Gastroesophageal sphincter (tissue), 3 donors: ENCODE measurements around the gene RBKS.

Experiments used
- EP300 ChIP-seq: sonication (generic); formaldehyde crosslinking; IDR thresholded peaks from one replicate; pipeline ENCODE4 v1.6.1; 2017; ENCODE audit warnings: antibody characterized with exemption, mild to moderate bottlenecking
- POLR2A ChIP-seq, 2 donors: fragments of 450-650 bp; IDR thresholded peaks; one replicate each; pipeline ENCODE4 v1.6.1; 2017; ENCODE audit warnings: antibody characterized with exemption in 2 of 2, mild to moderate bottlenecking in 2 of 2, moderate library complexity in 1 of 2
- POLR2AphosphoS5 ChIP-seq: sonication (generic); formaldehyde crosslinking; IDR thresholded peaks from one replicate; pipeline ENCODE4 v1.6.1; 2017; ENCODE audit warnings: antibody characterized with exemption
- TF ChIP-seq, protein P1 (sequence below), 4 experiments: fragments of 200-600 bp in 2 of 4; fragments of 450-650 bp in 2 of 4; sonication (generic) in 1 of 4; IDR thresholded peaks; one replicate each; pipeline ENCODE4 v1.5.1; 2017 to 2019; ENCODE audit warnings: antibody characterized with exemption in 4 of 4, mild to moderate bottlenecking in 2 of 4, moderate library complexity in 2 of 4

DNA sequence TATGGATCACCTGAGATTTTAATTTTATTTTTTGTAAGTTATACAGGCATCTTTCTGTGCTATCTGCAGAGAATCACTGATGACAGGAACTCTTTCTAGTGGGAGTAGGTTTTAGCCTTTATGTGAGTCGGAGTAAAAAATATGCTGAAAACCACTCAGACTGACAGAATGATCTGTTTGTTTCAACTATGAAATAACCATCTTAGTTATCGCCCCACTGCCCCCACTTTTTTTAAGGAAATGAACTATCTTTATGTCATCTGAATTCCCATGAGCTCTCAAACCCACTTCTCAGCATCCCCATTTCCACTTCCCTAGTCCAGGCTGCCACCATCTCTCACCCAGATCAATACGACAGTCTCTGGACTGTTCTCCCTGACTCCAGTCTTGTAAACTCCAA is 79.7 kb downstream of the RBKS start:
- TF ChIP-seq POLR2AphosphoS5: no peak
- TF ChIP-seq, protein P1, sequence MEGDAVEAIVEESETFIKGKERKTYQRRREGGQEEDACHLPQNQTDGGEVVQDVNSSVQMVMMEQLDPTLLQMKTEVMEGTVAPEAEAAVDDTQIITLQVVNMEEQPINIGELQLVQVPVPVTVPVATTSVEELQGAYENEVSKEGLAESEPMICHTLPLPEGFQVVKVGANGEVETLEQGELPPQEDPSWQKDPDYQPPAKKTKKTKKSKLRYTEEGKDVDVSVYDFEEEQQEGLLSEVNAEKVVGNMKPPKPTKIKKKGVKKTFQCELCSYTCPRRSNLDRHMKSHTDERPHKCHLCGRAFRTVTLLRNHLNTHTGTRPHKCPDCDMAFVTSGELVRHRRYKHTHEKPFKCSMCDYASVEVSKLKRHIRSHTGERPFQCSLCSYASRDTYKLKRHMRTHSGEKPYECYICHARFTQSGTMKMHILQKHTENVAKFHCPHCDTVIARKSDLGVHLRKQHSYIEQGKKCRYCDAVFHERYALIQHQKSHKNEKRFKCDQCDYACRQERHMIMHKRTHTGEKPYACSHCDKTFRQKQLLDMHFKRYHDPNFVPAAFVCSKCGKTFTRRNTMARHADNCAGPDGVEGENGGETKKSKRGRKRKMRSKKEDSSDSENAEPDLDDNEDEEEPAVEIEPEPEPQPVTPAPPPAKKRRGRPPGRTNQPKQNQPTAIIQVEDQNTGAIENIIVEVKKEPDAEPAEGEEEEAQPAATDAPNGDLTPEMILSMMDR (IDR thresholded peaks at IDR 0.05): no peak
- no peak for TF ChIP-seq POLR2A (IDR thresholded peaks at IDR 0.05)
- no peak for TF ChIP-seq EP300
